Transverse colon (tissue), 4 donors: ENCODE measurements around the gene WDR91. TPM values are rescaled to one million over a fixed set of nuclear protein-coding genes. Genes with fewer than 3 reads are reported as not detected.

ENCODE experiments used
- DNase-seq: peaks from one replicate; pipeline ENCODE4 v3.0.0-alpha.2; 2019
- H3K27ac ChIP-seq, 4 donors: fragments of 200-600 bp; sonication (generic); 2 replicates each; pipeline ENCODE4 v1.5.1; 2016 to 2018; ENCODE audit warnings: inconsistent platforms in 4 of 4
- H3K27me3 ChIP-seq: fragments of 200-600 bp; sonication (generic); 2 replicates; pipeline ENCODE4 v1.5.1; 2017; ENCODE audit warnings: inconsistent platforms
- H3K36me3 ChIP-seq, 4 donors: fragments of 200-600 bp; sonication (generic); 2 replicates each; pipeline ENCODE4 v1.5.1; 2017 to 2019; ENCODE audit warnings: inconsistent platforms in 4 of 4
- H3K4me1 ChIP-seq, 4 donors: fragments of 200-600 bp; sonication (generic); 2 replicates each; pipeline ENCODE4 v1.5.1; 2017 to 2020; ENCODE audit warnings: inconsistent platforms in 4 of 4
- H3K4me3 ChIP-seq, 4 donors: fragments of 200-600 bp; sonication (generic); 1 replicate in 1 of 4; 2 replicates in 3 of 4; pipeline versions ENCODE4 v1.5.1 to v1.6.1; 2017 to 2019; ENCODE audit warnings: inconsistent platforms in 4 of 4
- H3K9me3 ChIP-seq, 2 donors: fragments of 200-600 bp; sonication (generic); 2 replicates each; pipeline ENCODE4 v1.5.1; 2017 to 2019; ENCODE audit warnings: inconsistent platforms in 2 of 2
- EP300 ChIP-seq: sonication (generic); formaldehyde crosslinking; IDR thresholded peaks from one replicate; pipeline ENCODE4 v1.6.1; 2017; ENCODE audit warnings: antibody characterized with exemption, low read depth
- POLR2A ChIP-seq: fragments of 450-650 bp; IDR thresholded peaks from one replicate; pipeline ENCODE4 v1.6.1; 2016; ENCODE audit warnings: antibody characterized with exemption, mild to moderate bottlenecking, moderate library complexity
- POLR2AphosphoS5 ChIP-seq, 3 donors: sonication (generic); formaldehyde crosslinking; IDR thresholded peaks; one replicate each; pipeline ENCODE4 v1.6.1; 2016; ENCODE audit warnings: antibody characterized with exemption in 3 of 3
- WGBS, 2 donors: methylation state at CpG; one replicate each; pipeline ENCODE4 v1.1.5; 2018; ENCODE audit warnings: low coverage in 1 of 2; 5-methylcytosine and 5-hydroxymethylcytosine counted together
- in situ Hi-C, 4 donors: fragments of 200-750 bp; cut with MboI; loops; one replicate each; pipeline versions ENCODE4 v1.15.0 to v1.15.1; 2017; ENCODE audit warnings: low sequenced_read_pairs in 3 of 4, low pct_ligation_motif_present in 1 of 4, low pct_unique_long_range_greater_than_20kb in 1 of 4
- intact Hi-C: fragments of 100-400 bp; cut with DNase I; formaldehyde crosslinking; loops from one replicate; pipeline ENCODE4 v1.15.1; 2023; ENCODE audit warnings: low total_unique reads
- total RNA-seq, 4 donors: library from RNA; depleted of rRNA; stranded (reverse); fragments of >200 nt; gene quantifications; one replicate each; pipeline ENCODE4 v1.1.0, GENCODE V29; 2016
- TF ChIP-seq, protein P1 (sequence below), 5 experiments: fragments of 200-600 bp in 3 of 5; fragments of 450-650 bp in 2 of 5; sonication (generic) in 3 of 5; IDR thresholded peaks; 1 replicate in 2 of 5; 2 replicates in 3 of 5; pipeline ENCODE4 v1.5.1; 2016 to 2017; ENCODE audit warnings: antibody characterized with exemption in 5 of 5, inconsistent platforms in 3 of 5, mild to moderate bottlenecking in 2 of 5, moderate library complexity in 1 of 5

Gene WDR91
- total RNA-seq, 4 donors from 2014 or later, result 6.7 to 19.9 (median 12.6) TPM

DNA sequence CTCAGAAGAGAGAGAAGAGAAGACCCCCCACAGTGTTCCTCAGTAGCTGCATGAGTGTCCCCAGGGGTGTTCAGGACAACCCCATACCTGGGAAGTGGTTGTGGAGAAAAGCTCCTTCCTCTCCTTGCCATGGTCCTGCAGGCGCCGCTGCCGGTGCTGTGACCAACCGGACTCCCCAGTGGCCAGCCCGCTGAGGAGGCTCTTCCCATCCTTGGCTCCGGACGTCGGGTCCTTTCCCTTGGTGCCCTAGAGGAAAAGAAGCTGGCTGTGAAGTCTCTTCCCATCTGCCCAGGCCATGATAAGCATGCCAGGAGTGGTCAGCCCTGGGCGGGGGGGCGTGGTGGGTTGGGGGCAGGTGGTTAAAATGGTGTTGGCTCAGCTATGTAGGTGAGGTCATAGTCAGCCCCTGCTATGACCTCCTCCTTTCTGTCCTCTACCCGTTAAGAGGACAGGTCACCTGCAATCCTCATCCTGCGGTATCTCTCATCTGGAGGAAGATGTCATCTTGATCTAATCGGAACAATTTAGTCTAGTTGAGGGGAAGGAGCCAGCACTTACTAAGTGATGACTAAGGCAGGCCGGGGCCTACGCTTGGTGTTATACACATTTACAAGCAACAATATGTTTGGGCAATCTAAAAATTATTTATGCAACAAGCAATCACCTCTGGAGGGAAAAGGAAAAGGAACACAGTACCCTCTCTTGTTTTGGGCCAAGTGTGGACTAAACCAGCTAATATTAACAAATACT lies 13.2 kb downstream of the WDR91 start:
- no peaks in the 10 kb centered on the region for H3K4me1 ChIP-seq
- in situ Hi-C loops (loop anchor here in 1 of 4 donors (25.0 kb wide), 1 partner anchor 536 kb away; no protein-coding TSS in a partner anchor), intact Hi-C loops (loop anchor here (10.0 kb wide), 1 partner anchor 1063 kb away; no protein-coding TSS in a partner anchor)
- no peaks in the 10 kb centered on the region for H3K9me3 ChIP-seq
- 88 to 100% methylated on average over 2 to 15 of the region's 15 CpGs for WGBS, 2 donors
- no peak for TF ChIP-seq POLR2AphosphoS5 (IDR thresholded peaks at IDR 0.05)
- TF ChIP-seq, protein P1, sequence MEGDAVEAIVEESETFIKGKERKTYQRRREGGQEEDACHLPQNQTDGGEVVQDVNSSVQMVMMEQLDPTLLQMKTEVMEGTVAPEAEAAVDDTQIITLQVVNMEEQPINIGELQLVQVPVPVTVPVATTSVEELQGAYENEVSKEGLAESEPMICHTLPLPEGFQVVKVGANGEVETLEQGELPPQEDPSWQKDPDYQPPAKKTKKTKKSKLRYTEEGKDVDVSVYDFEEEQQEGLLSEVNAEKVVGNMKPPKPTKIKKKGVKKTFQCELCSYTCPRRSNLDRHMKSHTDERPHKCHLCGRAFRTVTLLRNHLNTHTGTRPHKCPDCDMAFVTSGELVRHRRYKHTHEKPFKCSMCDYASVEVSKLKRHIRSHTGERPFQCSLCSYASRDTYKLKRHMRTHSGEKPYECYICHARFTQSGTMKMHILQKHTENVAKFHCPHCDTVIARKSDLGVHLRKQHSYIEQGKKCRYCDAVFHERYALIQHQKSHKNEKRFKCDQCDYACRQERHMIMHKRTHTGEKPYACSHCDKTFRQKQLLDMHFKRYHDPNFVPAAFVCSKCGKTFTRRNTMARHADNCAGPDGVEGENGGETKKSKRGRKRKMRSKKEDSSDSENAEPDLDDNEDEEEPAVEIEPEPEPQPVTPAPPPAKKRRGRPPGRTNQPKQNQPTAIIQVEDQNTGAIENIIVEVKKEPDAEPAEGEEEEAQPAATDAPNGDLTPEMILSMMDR (IDR thresholded peaks at IDR 0.05), result no peak
- TF ChIP-seq POLR2A, result no peak
- no peak for TF ChIP-seq EP300
- H3K27me3 ChIP-seq, result no peaks in the 10 kb centered on the region
- no peak overlapping the region for H3K4me3 ChIP-seq
- no peak for DNase-seq
- no peak overlapping the region for H3K27ac ChIP-seq
- peaks cover 0 to 5% (median 2%) of the 10 kb centered on the region in 4 donors for H3K36me3 ChIP-seq

DNA sequence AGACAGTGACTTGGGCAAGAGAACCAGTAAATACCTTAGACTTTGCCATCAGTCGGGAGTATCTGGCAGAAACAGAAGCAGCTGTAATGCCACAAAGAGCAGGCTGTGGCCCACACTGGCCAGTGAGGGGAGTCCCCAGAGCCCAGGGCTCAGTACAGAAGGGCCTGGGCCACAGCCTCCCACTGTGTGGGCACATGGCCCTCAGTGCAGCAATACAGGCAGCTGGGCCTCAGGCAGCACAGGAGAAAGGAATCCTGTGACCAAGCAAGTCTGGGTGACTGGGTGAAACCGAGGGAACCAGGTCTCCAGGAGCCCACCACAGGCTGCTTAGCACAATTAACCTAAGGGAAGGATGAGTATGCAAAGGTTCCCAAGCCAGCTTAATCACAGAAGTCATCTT lies 14.0 kb downstream of the WDR91 start:
- no peak overlapping the region for H3K4me3 ChIP-seq
- peaks cover 0 to 9% (median 2%) of the 10 kb centered on the region in 4 donors for H3K36me3 ChIP-seq
- TF ChIP-seq POLR2AphosphoS5 (IDR thresholded peaks at IDR 0.05) (no peak), EP300 (no peak), POLR2A (no peak)
- TF ChIP-seq, protein P1 (IDR thresholded peaks at IDR 0.05), result no peak
- intact Hi-C loops, result loop anchor here (10.0 kb wide), 1 partner anchor 1063 kb away; no protein-coding TSS in a partner anchor
- 94% methylated on average over 2 of the region's 2 CpGs; no CpG with 5 or more reads in 1 of the 2 donors for WGBS, 2 donors
- no peaks in the 10 kb centered on the region for H3K9me3 ChIP-seq
- no peak overlapping the region for H3K27ac ChIP-seq
- no peak for DNase-seq
- H3K4me1 ChIP-seq, result no peaks in the 10 kb centered on the region
- no peaks in the 10 kb centered on the region for H3K27me3 ChIP-seq
- in situ Hi-C loops, result loop anchor here in 1 of 4 donors (25.0 kb wide), 1 partner anchor 535 kb away; no protein-coding TSS in a partner anchor

DNA sequence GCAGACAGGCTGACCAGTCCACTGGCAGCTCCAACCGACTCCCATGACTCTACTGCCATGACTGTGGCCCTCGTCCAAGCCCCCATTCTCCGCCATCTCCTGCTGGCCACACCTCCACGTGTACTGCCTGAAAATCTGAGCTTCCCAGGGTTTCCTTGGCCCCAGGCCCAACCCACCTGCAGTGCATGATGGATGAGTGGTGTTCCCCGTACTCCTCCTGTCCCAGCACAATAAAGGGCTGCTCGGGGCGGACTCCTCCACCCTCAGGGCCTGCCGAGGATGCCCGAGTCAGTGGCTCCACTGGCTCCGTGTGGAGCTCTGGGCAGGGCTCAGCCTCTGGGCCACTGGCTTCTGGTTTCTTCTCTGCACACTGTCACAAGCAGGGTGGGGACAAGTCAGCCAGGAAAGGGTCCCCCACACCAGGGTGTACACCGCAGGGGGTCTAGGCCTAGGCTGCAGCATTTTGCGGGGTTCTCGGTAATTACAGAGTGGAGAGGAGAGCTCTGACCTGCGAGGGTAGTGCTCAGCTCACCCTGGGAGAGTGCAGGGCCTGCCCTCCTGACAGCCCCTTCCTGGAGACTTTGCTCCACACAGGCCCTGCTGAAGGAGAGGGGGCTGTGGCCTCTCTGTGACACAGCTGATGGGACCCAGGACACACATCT lies 15.2 kb downstream of the WDR91 start:
- Histone ChIP-seq H3K27me3 (no peaks in the 10 kb centered on the region), H3K9me3 (no peaks in the 10 kb centered on the region), H3K36me3 (peaks cover 0 to 11% (median 2%) of the 10 kb centered on the region in 4 donors), H3K27ac (no peak overlapping the region), H3K4me3 (no peak overlapping the region), H3K4me1 (no peaks in the 10 kb centered on the region)
- TF ChIP-seq POLR2A (no peak), EP300 (no peak), POLR2AphosphoS5 (IDR thresholded peaks at IDR 0.05) (no peak)
- TF ChIP-seq, protein P1 (IDR thresholded peaks at IDR 0.05), result no peak
- in situ Hi-C loops (loop anchor here in 1 of 4 donors (25.0 kb wide), 1 partner anchor 534 kb away; no protein-coding TSS in a partner anchor), intact Hi-C loops (loop anchor here (10.0 kb wide), 1 partner anchor 1061 kb away; no protein-coding TSS in a partner anchor)
- DNase-seq, result no peak
- WGBS, 2 donors, result 89% methylated on average over 14 of the region's 14 CpGs; no CpG with 5 or more reads in 1 of the 2 donors

DNA sequence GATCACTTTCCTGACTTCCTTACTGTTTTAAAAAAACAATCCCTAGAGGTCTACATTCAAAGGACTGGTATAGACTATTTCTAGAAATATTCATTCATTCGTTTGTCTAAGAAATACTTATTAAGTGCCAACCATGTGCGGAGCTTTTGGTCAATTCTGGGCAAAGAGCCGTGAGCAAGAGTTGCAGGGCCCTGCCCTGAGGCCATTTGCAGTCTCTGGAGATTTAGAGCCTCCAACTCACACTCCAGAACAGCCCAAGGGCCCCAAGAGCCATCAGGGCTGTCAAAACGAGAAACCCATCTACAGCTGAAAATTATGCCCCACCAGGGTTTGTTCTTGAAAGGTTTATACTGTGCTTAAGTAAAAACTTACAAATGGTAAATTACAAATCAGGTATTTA lies 16.2 kb downstream of the WDR91 start:
- no peak for DNase-seq
- TF ChIP-seq, protein P1 (IDR thresholded peaks at IDR 0.05), result no peak
- TF ChIP-seq POLR2AphosphoS5 (IDR thresholded peaks at IDR 0.05) (no peak), EP300 (no peak), POLR2A (no peak)
- in situ Hi-C loops, result loop anchor here in 1 of 4 donors (25.0 kb wide), 1 partner anchor 533 kb away; no protein-coding TSS in a partner anchor
- H3K36me3 ChIP-seq, result peaks cover 0 to 11% (median 2%) of the 10 kb centered on the region in 4 donors
- 80 to 85% methylated on average over 3 to 4 of the region's 4 CpGs for WGBS, 2 donors
- no peaks in the 10 kb centered on the region for H3K9me3 ChIP-seq
- no peaks in the 10 kb centered on the region for H3K27me3 ChIP-seq
- H3K4me1 ChIP-seq, result no peaks in the 10 kb centered on the region
- H3K4me3 ChIP-seq, result no peak overlapping the region
- H3K27ac ChIP-seq, result no peak overlapping the region
- intact Hi-C loops, result loop anchor here (10.0 kb wide), 1 partner anchor 1060 kb away; no protein-coding TSS in a partner anchor
